H1 (cell line): ENCODE data around the gene MDC1. TPM values are rescaled to one million over a fixed set of nuclear protein-coding genes. Genes with fewer than 3 reads are reported as not detected.
A peak's percentile ranks its signal among the peaks of the same experiment; 100 is the strongest.

Experiments used
- ATF3 ChIP-seq: IDR thresholded peaks from 2 replicates; pipeline ENCODE4 v1.6.1; 2011; ENCODE audit warnings: low read depth, mild to moderate bottlenecking, low read length; ENCODE audit not compliant: insufficient read depth
- CBX5 ChIP-seq: fragments of 300-800, 300-1000 bp; sonication (generic); IDR thresholded peaks from 2 replicates; pipeline ENCODE4 v1.7.1; 2016; ENCODE audit warnings: antibody characterized with exemption, low read length, low read depth
- CHD7 ChIP-seq: fragments of 300-600 bp; sonication (generic); IDR thresholded peaks from 2 replicates; pipeline ENCODE4 v1.7.1; 2012; ENCODE audit warnings: low read length, moderate library complexity, mild to moderate bottlenecking, inconsistent platforms; ENCODE audit not compliant: insufficient replicate concordance
- CREB1 ChIP-seq: IDR thresholded peaks from 2 replicates; pipeline ENCODE4 v1.6.1; 2012; ENCODE audit warnings: inconsistent platforms
- CTCF ChIP-seq, 3 experiments: IDR thresholded peaks; 1 replicate in 2 of 3; 2 replicates in 1 of 3; pipeline versions ENCODE4 v1.5.1 to v1.6.1; 2011; ENCODE audit warnings: low read length in 3 of 3, mild to moderate bottlenecking in 3 of 3, inconsistent platforms in 2 of 3, low read depth in 1 of 3, moderate library complexity in 1 of 3; ENCODE audit not compliant: insufficient read depth in 1 of 3; ENCODE audit errors: control extremely low read depth in 1 of 3
- E2F6 ChIP-seq: IDR thresholded peaks from 2 replicates; pipeline ENCODE4 v1.6.1; 2012; ENCODE audit warnings: inconsistent platforms
- polyA plus RNA-seq, 7 experiments: library from polyadenylated mRNA; depleted of rRNA in 3 of 7; stranded (reverse) in 5 of 7; unstranded in 2 of 7; fragments of >200 nt in 5 of 7; fragments of 200-250 nt in 2 of 7; gene quantifications; 1 replicate in 5 of 7; 2 replicates in 1 of 7; 4 replicates in 1 of 7; pipeline versions ENCODE4 v1.2.1 to v1.2.3, GENCODE V29; 2011 to 2013; ENCODE audit warnings: missing spikeins in 2 of 7, mixed read lengths in 2 of 7
- total RNA-seq: library from RNA; stranded (reverse); fragmentation: NEBNext Ultra II Directional; extraction: Animal tissue kit (Norgen Biotek cat#: 25700); gene quantifications from 2 replicates; pipeline ENCODE4 v1.2.1, GENCODE V29; 2021

The MDC1 gene
- total and polyA plus RNA-seq, 2 of the 8 experiments (the other 6 are each of a cell fraction or from before 2014, with no cell fraction given) = 29.9 to 81.1 TPM

GRCh38 chr6:30690403-30691207 lies 26.5 kb downstream of the MDC1 start, which contains the start of gene NRM (continued):
- TF ChIP-seq E2F6 (peak; percentile 20; the same call in 1 of the 2 replicates), CBX5 (no peak), CREB1 (no peak), ATF3 (no peak), CTCF (IDR thresholded peaks at IDR 0.05; ENCODE audit: control extremely low read depth in 1 of 3, insufficient read depth in 1 of 3, low read depth in 1 of 3, low read length in 3 of 3) (no peak), CHD7 (no peak)
